ENCODE measurements around the gene INPP4B.

The INPP4B gene

GRCh38 chr4:142129473-142129872 is 716.6 kb downstream of the INPP4B start:
- TF ChIP-seq CTCF (conservative IDR thresholded peaks at IDR 0.05; ENCODE audit: low read length): no peak
- no peak for DNase-seq (ENCODE audit: low read depth)
- H3K4me3 ChIP-seq (ENCODE audit: low read length): no peak overlapping the region

GRCh38 chr4:142128529-142128928 is 717.6 kb downstream of the INPP4B start:
- peak; percentile 44 for DNase-seq (ENCODE audit: low read depth)
- H3K4me3 ChIP-seq (ENCODE audit: low read length): no peak overlapping the region
- no peak for TF ChIP-seq CTCF (conservative IDR thresholded peaks at IDR 0.05; ENCODE audit: low read length)

GRCh38 chr4:142126890-142127497 is 719.1 kb downstream of the INPP4B start:
- DNase-seq (ENCODE audit: low read depth): peak; percentile 79
- H3K4me3 ChIP-seq (ENCODE audit: low read length): no peak overlapping the region
- TF ChIP-seq CTCF (conservative IDR thresholded peaks at IDR 0.05; ENCODE audit: low read length): peak; percentile 92

GRCh38 chr4:142124874-142125273 is 721.2 kb downstream of the INPP4B start:
- DNase-seq (ENCODE audit: low read depth): no peak
- no peak for TF ChIP-seq CTCF (conservative IDR thresholded peaks at IDR 0.05; ENCODE audit: low read length)

GRCh38 chr4:142121448-142122350 is 724.4 kb downstream of the INPP4B start:
- TF ChIP-seq CTCF (conservative IDR thresholded peaks at IDR 0.05; ENCODE audit: low read length): no peak
- no peak overlapping the region for H3K4me3 ChIP-seq (ENCODE audit: low read length)
- peak; percentile 9 for DNase-seq (ENCODE audit: low read depth)

More at GRCh38 chr4:142124874-142125273, 721.2 kb downstream of the INPP4B start:
- H3K4me3 ChIP-seq (ENCODE audit: low read length): no peak overlapping the region

- no peak for TF ChIP-seq CTCF (conservative IDR thresholded peaks at IDR 0.05; ENCODE audit: low read length)
- H3K4me3 ChIP-seq (ENCODE audit: low read length): no peak overlapping the region
- no peak for DNase-seq (ENCODE audit: low read depth)
Observed at GRCh38 chr4:142120921-142121320, 725.2 kb downstream of the INPP4B start.

- H3K4me3 ChIP-seq (ENCODE audit: low read length): no peak overlapping the region
- no peak for TF ChIP-seq CTCF (conservative IDR thresholded peaks at IDR 0.05; ENCODE audit: low read length)
- DNase-seq (ENCODE audit: low read depth): no peak
Observed at GRCh38 chr4:142112451-142112850, 733.6 kb downstream of the INPP4B start.
